CD4-positive, CD25-positive, alpha-beta regulatory T cell (primary cell): Measurements from ENCODE around the gene SMPX. TPM values are rescaled to one million over a fixed set of nuclear protein-coding genes. Genes with fewer than 3 reads are reported as not detected.

Experiments
- ATAC-seq, 2 donors: fragments of 150-1000 bp; cut with Tn5 transposase; one replicate each; pipeline ENCODE4 v1.10.0; 2021; ENCODE audit warnings: low read depth in 2 of 2, moderate number of reproducible peaks in 2 of 2, moderate library complexity in 1 of 2
- DNase-seq, 3 donors: peaks; one replicate each; pipeline versions ENCODE4 v3.0.0 to v3.0.0-alpha.2; 2012 to 2022; ENCODE audit warnings: mixed read lengths in 1 of 3
- H3K27ac ChIP-seq: one replicate; pipeline ENCODE4 v1.7.0; 2013; ENCODE audit warnings: mild to moderate bottlenecking, low read length; ENCODE audit not compliant: insufficient read depth, poor library complexity, severe bottlenecking
- H3K27me3 ChIP-seq: one replicate; pipeline ENCODE4 v1.7.0; 2013; ENCODE audit warnings: low read length; ENCODE audit not compliant: control insufficient read depth, insufficient read depth
- H3K36me3 ChIP-seq: one replicate; pipeline ENCODE4 v1.7.0; 2013; ENCODE audit warnings: mild to moderate bottlenecking, low read length, moderate library complexity; ENCODE audit not compliant: control insufficient read depth, insufficient read depth
- H3K4me1 ChIP-seq: 2 replicates; pipeline ENCODE4 v1.7.0; 2013; ENCODE audit warnings: mild to moderate bottlenecking, low read length; ENCODE audit not compliant: insufficient read depth, control insufficient read depth, poor library complexity, severe bottlenecking
- H3K4me3 ChIP-seq: one replicate; pipeline ENCODE4 v1.7.0; 2013; ENCODE audit warnings: low read depth, mild to moderate bottlenecking, low read length, moderate library complexity
- H3K9me3 ChIP-seq, 2 experiments: 1 replicate in 1 of 2; 2 replicates in 1 of 2; pipeline ENCODE4 v1.7.0; 2013; ENCODE audit warnings: low read length in 2 of 2, mild to moderate bottlenecking in 1 of 2, moderate library complexity in 1 of 2; ENCODE audit not compliant: control insufficient read depth in 2 of 2
- H3K27ac Mint-ChIP-seq, 3 donors: one replicate each; pipeline ENCODE4 v1.8.0; 2020 to 2022; ENCODE audit warnings: mild to moderate bottlenecking in 3 of 3, mixed read lengths in 3 of 3, moderate library complexity in 2 of 3
- H3K27me3 Mint-ChIP-seq: one replicate; pipeline ENCODE4 v1.8.0; 2022; ENCODE audit warnings: mild to moderate bottlenecking, mixed read lengths
- H3K36me3 Mint-ChIP-seq: one replicate; pipeline ENCODE4 v1.8.0; 2020; ENCODE audit warnings: mixed read lengths
- H3K4me1 Mint-ChIP-seq, 4 donors: one replicate each; pipeline ENCODE4 v1.8.0; 2020 to 2022; ENCODE audit warnings: mixed read lengths in 4 of 4, mild to moderate bottlenecking in 1 of 4
- H3K4me3 Mint-ChIP-seq, 4 donors: one replicate each; pipeline ENCODE4 v1.8.0; 2020 to 2022; ENCODE audit warnings: mild to moderate bottlenecking in 4 of 4, mixed read lengths in 4 of 4, moderate library complexity in 3 of 4
- H3K9me3 Mint-ChIP-seq, 7 donors: one replicate each; pipeline ENCODE4 v1.8.0; 2020 to 2022; ENCODE audit warnings: mixed read lengths in 7 of 7, mild to moderate bottlenecking in 3 of 7, moderate library complexity in 2 of 7
- polyA plus RNA-seq, 4 donors: library from polyadenylated mRNA; unstranded; fragments of 300-500 nt; fragmentation: Illumina TruSeq; gene quantifications; one replicate each; pipeline ENCODE4 v1.2.3, GENCODE V29; 2021
- total RNA-seq: library from RNA; stranded (reverse); gene quantifications from one replicate; pipeline ENCODE4 v1.2.3, GENCODE V29; 2022

SMPX gene
- total and polyA plus RNA-seq, 5 donors from 2014 or later = not detected

- Histone ChIP-seq H3K4me1 (no peaks in the 10 kb centered on the region), H3K27ac (no peak overlapping the region), H3K9me3 (no peaks in the 10 kb centered on the region), H3K4me3 (no peak overlapping the region), H3K27me3 (peaks cover 2% of the 10 kb centered on the region), H3K36me3 (no peaks in the 10 kb centered on the region)
- H3K4me3 Mint-ChIP-seq = no peak overlapping the region
- no peaks in the 10 kb centered on the region for H3K36me3 Mint-ChIP-seq
- peaks cover 11% of the 10 kb centered on the region for H3K27me3 Mint-ChIP-seq
- no peaks in the 10 kb centered on the region for H3K9me3 Mint-ChIP-seq
- ATAC-seq (no peak), DNase-seq (no peak)
- no peak overlapping the region for H3K27ac Mint-ChIP-seq
- no peaks in the 10 kb centered on the region for H3K4me1 Mint-ChIP-seq
These were observed 23.7 kb downstream of the SMPX start for GRCh38 chrX:21734175-21734574.

- H3K36me3 ChIP-seq = no peaks in the 10 kb centered on the region
These were observed 24.2 kb downstream of the SMPX start for GRCh38 chrX:21733705-21734104.

GRCh38 chrX:21730026-21730425, 27.9 kb downstream of the SMPX start:
- H3K4me1 ChIP-seq = no peaks in the 10 kb centered on the region
- H3K27ac Mint-ChIP-seq = no peak overlapping the region
- peaks cover 7% of the 10 kb centered on the region for H3K27me3 Mint-ChIP-seq
- no peak overlapping the region for H3K4me3 Mint-ChIP-seq
- no peak for ATAC-seq
- no peaks in the 10 kb centered on the region for H3K36me3 Mint-ChIP-seq
- H3K27ac ChIP-seq = no peak overlapping the region
- peaks cover 2% of the 10 kb centered on the region for H3K27me3 ChIP-seq
- no peaks in the 10 kb centered on the region for H3K9me3 Mint-ChIP-seq
- no peaks in the 10 kb centered on the region for H3K4me1 Mint-ChIP-seq
- no peak for DNase-seq
- H3K36me3 ChIP-seq = no peaks in the 10 kb centered on the region
- no peak overlapping the region for H3K4me3 ChIP-seq
- H3K9me3 ChIP-seq = no peaks in the 10 kb centered on the region

More at GRCh38 chrX:21733705-21734104, 24.2 kb downstream of the SMPX start:
- H3K36me3 Mint-ChIP-seq = no peaks in the 10 kb centered on the region
- H3K4me3 Mint-ChIP-seq = no peak overlapping the region
- Histone ChIP-seq H3K4me1 (no peaks in the 10 kb centered on the region), H3K27ac (no peak overlapping the region), H3K27me3 (peaks cover 2% of the 10 kb centered on the region), H3K9me3 (no peaks in the 10 kb centered on the region), H3K4me3 (no peak overlapping the region)
- ATAC-seq (no peak), DNase-seq (no peak)
- no peaks in the 10 kb centered on the region for H3K9me3 Mint-ChIP-seq
- H3K4me1 Mint-ChIP-seq = no peaks in the 10 kb centered on the region
- no peak overlapping the region for H3K27ac Mint-ChIP-seq
- H3K27me3 Mint-ChIP-seq = peaks cover 11% of the 10 kb centered on the region

- Mint-ChIP-seq H3K9me3 (no peaks in the 10 kb centered on the region), H3K4me3 (no peak overlapping the region), H3K27me3 (peaks cover 4% of the 10 kb centered on the region), H3K36me3 (no peaks in the 10 kb centered on the region), H3K4me1 (no peaks in the 10 kb centered on the region), H3K27ac (no peak overlapping the region)
- Histone ChIP-seq H3K9me3 (no peaks in the 10 kb centered on the region), H3K4me1 (no peaks in the 10 kb centered on the region), H3K36me3 (no peaks in the 10 kb centered on the region), H3K27me3 (no peaks in the 10 kb centered on the region), H3K27ac (no peak overlapping the region), H3K4me3 (no peak overlapping the region)
- ATAC-seq = no peak
- no peak for DNase-seq
These were observed 29.5 kb downstream of the SMPX start for GRCh38 chrX:21728276-21728968.

GRCh38 chrX:21725916-21726315, 32.0 kb downstream of the SMPX start:
- Mint-ChIP-seq H3K9me3 (no peaks in the 10 kb centered on the region), H3K36me3 (no peaks in the 10 kb centered on the region), H3K4me3 (no peak overlapping the region), H3K27ac (no peak overlapping the region), H3K4me1 (no peaks in the 10 kb centered on the region), H3K27me3 (peaks cover 4% of the 10 kb centered on the region)
- H3K27ac ChIP-seq = no peak overlapping the region
- ATAC-seq (no peak), DNase-seq (no peak)
- H3K4me3 ChIP-seq = no peak overlapping the region
- no peaks in the 10 kb centered on the region for H3K36me3 ChIP-seq
- no peaks in the 10 kb centered on the region for H3K9me3 ChIP-seq
- H3K27me3 ChIP-seq = no peaks in the 10 kb centered on the region
- H3K4me1 ChIP-seq = no peaks in the 10 kb centered on the region

- Mint-ChIP-seq H3K27me3 (peaks cover 4% of the 10 kb centered on the region), H3K9me3 (no peaks in the 10 kb centered on the region), H3K27ac (no peak overlapping the region), H3K4me1 (no peaks in the 10 kb centered on the region), H3K36me3 (no peaks in the 10 kb centered on the region), H3K4me3 (no peak overlapping the region)
- Histone ChIP-seq H3K36me3 (no peaks in the 10 kb centered on the region), H3K9me3 (no peaks in the 10 kb centered on the region), H3K27me3 (no peaks in the 10 kb centered on the region), H3K27ac (no peak overlapping the region), H3K4me1 (no peaks in the 10 kb centered on the region), H3K4me3 (no peak overlapping the region)
- ATAC-seq (no peak), DNase-seq (peak in 2 of 3 donors; percentile 13)
These were observed 32.4 kb downstream of the SMPX start for GRCh38 chrX:21725496-21725895.

GRCh38 chrX:21723814-21724213, 34.1 kb downstream of the SMPX start:
- Mint-ChIP-seq H3K27ac (no peak overlapping the region), H3K27me3 (no peaks in the 10 kb centered on the region)
- no peak for ATAC-seq

GRCh38 chrX:21723084-21723483, 34.8 kb downstream of the SMPX start:
- no peaks in the 10 kb centered on the region for H3K27me3 ChIP-seq
- no peaks in the 10 kb centered on the region for H3K9me3 ChIP-seq
- no peak overlapping the region for H3K4me3 ChIP-seq
- H3K9me3 Mint-ChIP-seq = no peaks in the 10 kb centered on the region
- no peak overlapping the region for H3K27ac Mint-ChIP-seq
- H3K36me3 ChIP-seq = no peaks in the 10 kb centered on the region
- DNase-seq (peak in 1 of 3 donors; percentile 1), ATAC-seq (no peak)
- H3K36me3 Mint-ChIP-seq = no peaks in the 10 kb centered on the region
- no peaks in the 10 kb centered on the region for H3K4me1 Mint-ChIP-seq
- H3K27ac ChIP-seq = no peak overlapping the region
- H3K27me3 Mint-ChIP-seq = no peaks in the 10 kb centered on the region
- no peaks in the 10 kb centered on the region for H3K4me1 ChIP-seq
- no peak overlapping the region for H3K4me3 Mint-ChIP-seq

More at GRCh38 chrX:21723814-21724213, 34.1 kb downstream of the SMPX start:
- H3K36me3 ChIP-seq = no peaks in the 10 kb centered on the region
- no peak overlapping the region for H3K27ac ChIP-seq
- H3K27me3 ChIP-seq = no peaks in the 10 kb centered on the region
- H3K9me3 ChIP-seq = no peaks in the 10 kb centered on the region
- no peaks in the 10 kb centered on the region for H3K36me3 Mint-ChIP-seq
- H3K4me1 Mint-ChIP-seq = no peaks in the 10 kb centered on the region
- no peaks in the 10 kb centered on the region for H3K4me1 ChIP-seq
- H3K4me3 ChIP-seq = no peak overlapping the region
- H3K9me3 Mint-ChIP-seq = no peaks in the 10 kb centered on the region
- no peak overlapping the region for H3K4me3 Mint-ChIP-seq
- no peak for DNase-seq
